PC-9 (cell line): ENCODE data around the gene IPO4. TPM values are rescaled to one million over a fixed set of nuclear protein-coding genes. Genes with fewer than 3 reads are reported as not detected.
A peak's percentile ranks its signal among the peaks of the same experiment; 100 is the strongest.

Experiments
- BruUV-seq: library from RNA; stranded (reverse); fragments of 400-500 nt; replicated peaks from 2 replicates; lab custom pipeline; 2021; lab: Mats Ljungman, UMichigan
- CTCF ChIA-PET: fragments of 300-600 bp; sonication (Branson Sonifier 250); formaldehyde crosslinking; loops from one replicate; lab custom pipeline; 2022; ENCODE audit warnings: antibody characterized with exemption; lab: Charles Lee
- POLR2A ChIA-PET: fragments of 300-600 bp; sonication (Branson Sonifier 250); formaldehyde crosslinking; loops from one replicate; lab custom pipeline; 2022; ENCODE audit warnings: antibody characterized with exemption; ENCODE audit not compliant: unreplicated experiment; lab: Charles Lee
- DNase-seq, 2 experiments: peaks; one replicate each; pipeline versions ENCODE4 v3.0.0 to v3.0.0-alpha.2; 2015 to 2022; ENCODE audit warnings: mixed read lengths in 1 of 2
- H2AFZ ChIP-seq: fragments of 200-600 bp; sonication (generic); 2 replicates; pipeline ENCODE4 v1.8.1; 2017; ENCODE audit warnings: antibody characterized with exemption
- H3F3A ChIP-seq: fragments of 200-600 bp; sonication (generic); 2 replicates; pipeline ENCODE4 v1.8.1; 2017; ENCODE audit warnings: antibody characterized with exemption, mild to moderate bottlenecking, low read depth; ENCODE audit not compliant: insufficient read depth
- H3K27ac ChIP-seq: fragments of 200-600 bp; sonication (generic); 2 replicates; pipeline ENCODE4 v1.6.1; 2016; ENCODE audit warnings: mixed run types
- H3K27me3 ChIP-seq: fragments of 200-600 bp; sonication (generic); 2 replicates; pipeline ENCODE4 v1.6.1; 2016; ENCODE audit warnings: low read depth, mixed run types; ENCODE audit not compliant: insufficient read depth
- H3K36me3 ChIP-seq: fragments of 200-600 bp; sonication (generic); 2 replicates; pipeline ENCODE4 v1.6.1; 2016; ENCODE audit warnings: low read depth, mixed run types
- H3K4me1 ChIP-seq: fragments of 200-600 bp; sonication (generic); replicated peaks from 2 replicates; pipeline ENCODE4 v1.6.1; 2016; ENCODE audit warnings: mixed run types; ENCODE audit not compliant: insufficient read depth
- H3K4me2 ChIP-seq: fragments of 200-600 bp; sonication (generic); 2 replicates; pipeline ENCODE4 v1.6.1; 2017; ENCODE audit warnings: mixed run types
- H3K4me3 ChIP-seq: fragments of 200-600 bp; sonication (generic); 2 replicates; pipeline ENCODE4 v1.6.1; 2016; ENCODE audit warnings: mixed run types
- H3K79me2 ChIP-seq: fragments of 200-600 bp; sonication (generic); 2 replicates; pipeline ENCODE4 v1.6.1; 2017; ENCODE audit warnings: low read depth, mixed run types
- H3K9me2 ChIP-seq: fragments of 200-600 bp; sonication (generic); 2 replicates; pipeline ENCODE4 v1.8.1; 2017; ENCODE audit warnings: mild to moderate bottlenecking; ENCODE audit not compliant: insufficient read depth
- H3K9me3 ChIP-seq: fragments of 200-600 bp; sonication (generic); 2 replicates; pipeline ENCODE4 v1.8.1; 2016; ENCODE audit warnings: low read depth; ENCODE audit not compliant: insufficient read depth
- H4K20me1 ChIP-seq: fragments of 200-600 bp; sonication (generic); 2 replicates; pipeline ENCODE4 v1.8.1; 2017; ENCODE audit not compliant: insufficient read depth
- CTCF ChIP-seq: fragments of 200-600 bp; sonication (generic); conservative IDR thresholded peaks from 2 replicates; pipeline ENCODE4 v1.6.1; 2017; ENCODE audit warnings: mixed run types, antibody characterized with exemption, mild to moderate bottlenecking, moderate library complexity
- EZH2 ChIP-seq: fragments of 200-600 bp; sonication (generic); IDR thresholded peaks from 2 replicates; pipeline ENCODE4 v1.8.0; 2017; ENCODE audit warnings: antibody characterized with exemption, low read depth
- intact Hi-C: fragments of 100-400 bp; cut with micrococcal nuclease; formaldehyde crosslinking; loops from one replicate; pipeline ENCODE4 v1.10.0; 2022; ENCODE audit not compliant: unreplicated experiment
- total RNA-seq: library from RNA; stranded (reverse); gene quantifications from 2 replicates; pipeline ENCODE4 v1.2.3, GENCODE V29; 2021

Gene IPO4
- total RNA-seq, 1 experiment from 2014 or later = 44.1 TPM

GRCh38 chr14:24146453-24146977 lies 42.1 kb downstream of the IPO4 start, which contains the start of gene PSME2:
TSS of gene PSME2 (minus strand) at chr14:24146610. CDS start at chr14:24146581, 29 bp downstream.
- POLR2A ChIA-PET = interaction anchor here (0.5 to 1.8 kb wide), 4 partner anchors 32 to 1026 kb away, joined by 3 to 26 read pairs (median 3); partner anchors contain the start of genes DCAF11 and NRL
- H3K4me1 ChIP-seq = peaks cover 15% of the 10 kb centered on the region

DNA sequence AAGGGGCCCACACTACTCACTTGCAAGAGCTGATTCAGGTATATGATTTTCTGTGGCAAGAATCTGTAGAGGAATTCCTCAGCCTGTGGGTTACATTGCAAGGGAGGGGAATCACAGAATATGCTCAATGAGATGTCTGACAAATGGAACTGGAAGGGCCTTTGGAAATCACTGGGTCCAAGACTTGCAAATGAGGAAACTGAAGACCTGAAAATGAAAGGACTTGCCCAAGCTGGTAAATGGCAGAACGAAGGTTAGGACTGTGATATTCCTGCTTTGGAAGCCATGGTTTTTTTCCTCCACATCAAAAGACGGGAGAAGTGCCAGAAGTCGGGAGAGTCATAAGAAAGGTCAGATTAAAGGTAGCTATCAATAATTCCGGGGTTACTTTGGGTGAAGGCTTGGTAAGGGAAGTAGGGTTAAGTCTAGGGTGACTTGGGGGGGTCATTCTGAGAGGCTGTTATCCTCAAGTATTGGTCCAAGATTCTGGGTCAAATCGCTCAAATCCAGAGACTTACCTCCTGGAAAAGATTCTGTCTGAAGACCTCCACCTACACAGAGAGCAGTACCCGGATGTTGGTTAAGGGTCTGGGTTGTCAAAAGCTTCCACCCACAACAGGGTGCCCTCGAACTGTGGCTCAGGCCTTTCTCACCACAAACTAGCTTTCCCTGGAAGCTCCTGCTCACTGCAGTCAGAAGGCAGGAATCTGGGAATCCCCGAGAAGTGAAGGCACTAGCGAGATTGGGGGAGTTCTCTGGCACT lies 42.7 kb downstream of the IPO4 start:
- H3K4me3 ChIP-seq = peak overlapping the region; percentile 63
- DNase-seq = no peak
- peak overlapping the region; percentile 29; the same call in 1 of the 2 replicates for H3K27ac ChIP-seq
- H3K79me2 ChIP-seq = peaks cover 37% of the 10 kb centered on the region
- H3K4me2 ChIP-seq = peak overlapping the region; percentile 93
- no peaks in the 10 kb centered on the region for H3K27me3 ChIP-seq
- CTCF ChIA-PET = interaction anchor here (0.6 to 1.4 kb wide), 3 partner anchors 15 to 54 kb away, joined by 3 to 4 read pairs (median 4); partner anchors contain the start of genes DCAF11, IRF9 and NRL
- TF ChIP-seq CTCF = no peak
- BruUV-seq = TSS peak; percentile 53
- no peaks in the 10 kb centered on the region for H3K9me3 ChIP-seq
- H3K9me2 ChIP-seq = no peaks in the 10 kb centered on the region
- no peaks in the 10 kb centered on the region; the same call in 1 of the 2 replicates for H3K36me3 ChIP-seq
- H3K4me1 ChIP-seq = peaks cover 15% of the 10 kb centered on the region
- H3F3A ChIP-seq = peaks cover 10% of the 10 kb centered on the region
- no peaks in the 10 kb centered on the region for H4K20me1 ChIP-seq
- H2AFZ ChIP-seq = peak overlapping the region; percentile 79
- intact Hi-C loops = loop anchor here (1.0 to 2.0 kb wide), 2 partner anchors 32 to 67 kb away; partner anchors contain the start of genes CHMP4A, DCAF11 and NRL
- POLR2A ChIA-PET = interaction anchor here (0.5 to 1.8 kb wide), 3 partner anchors 9 to 35 kb away, joined by 4 to 26 read pairs (median 5); partner anchors contain the start of genes DCAF11 and NRL

More at GRCh38 chr14:24146453-24146977, 42.1 kb downstream of the IPO4 start, which contains the start of gene PSME2:
- peak; percentile 90 to 95 for DNase-seq
- CTCF ChIA-PET = interaction anchor here (0.6 to 1.4 kb wide), 4 partner anchors 15 to 637 kb away, joined by 3 to 4 read pairs (median 4); partner anchors contain the start of genes DCAF11, IRF9 and NRL
- H2AFZ ChIP-seq = peak within 1 kb of the TSS; percentile 79
- no peaks in the 10 kb centered on the region for H3K27me3 ChIP-seq
- BruUV-seq = no TSS peak
- peaks cover 37% of the 10 kb centered on the region for H3K79me2 ChIP-seq
- H3K27ac ChIP-seq = peak within 1 kb of the TSS; percentile 29; the same call in 1 of the 2 replicates
- H3K4me3 ChIP-seq = peak within 1 kb of the TSS; percentile 63
- intact Hi-C loops = loop anchor here (1.0 to 2.0 kb wide), 2 partner anchors 32 to 66 kb away; partner anchors contain the start of genes CHMP4A, DCAF11 and NRL
- H3K9me2 ChIP-seq = no peaks in the 10 kb centered on the region
- TF ChIP-seq EZH2 (no peak), CTCF (no peak)
- H3F3A ChIP-seq = peaks cover 10% of the 10 kb centered on the region
- H3K36me3 ChIP-seq = no peaks in the 10 kb centered on the region; the same call in 1 of the 2 replicates
- no peaks in the 10 kb centered on the region for H4K20me1 ChIP-seq
- H3K9me3 ChIP-seq = no peaks in the 10 kb centered on the region
- H3K4me2 ChIP-seq = peak within 1 kb of the TSS; percentile 93

- peak overlapping the region; percentile 93 for H3K4me2 ChIP-seq
- no peaks in the 10 kb centered on the region for H3K9me2 ChIP-seq
- H2AFZ ChIP-seq = no peak overlapping the region
- no peak for DNase-seq
- intact Hi-C loops = no loop called here
- no TSS peak for BruUV-seq
- no peaks in the 10 kb centered on the region for H4K20me1 ChIP-seq
- TF ChIP-seq CTCF (no peak), EZH2 (no peak)
- peaks cover 10% of the 10 kb centered on the region for H3F3A ChIP-seq
- peak overlapping the region; percentile 63; the same call in 1 of the 2 replicates for H3K4me3 ChIP-seq
- no peak overlapping the region for H3K27ac ChIP-seq
- no peaks in the 10 kb centered on the region; the same call in 1 of the 2 replicates for H3K36me3 ChIP-seq
- peaks cover 15% of the 10 kb centered on the region for H3K4me1 ChIP-seq
- no peaks in the 10 kb centered on the region for H3K27me3 ChIP-seq
- no peaks in the 10 kb centered on the region for H3K9me3 ChIP-seq
- CTCF ChIA-PET = interaction anchor here (0.6 kb wide), 2 partner anchors 11 to 53 kb away, joined by 4 to 5 read pairs; no protein-coding TSS in a partner anchor
- H3K79me2 ChIP-seq = peaks cover 37% of the 10 kb centered on the region
- POLR2A ChIA-PET = interaction anchor here (0.6 kb wide), 1 partner anchor 8 kb away, joined by 5 read pairs; no protein-coding TSS in a partner anchor
Measured at GRCh38 chr14:24145219-24145618, 43.4 kb downstream of the IPO4 start.
